H9 (cell line): ENCODE data around the gene TAF4. TPM values are rescaled to one million over a fixed set of nuclear protein-coding genes. Genes with fewer than 3 reads are reported as not detected.

Experiments
- DNase-seq: peaks from one replicate; pipeline ENCODE4 v3.0.0-alpha.2; 2017
- H2AFZ ChIP-seq: one replicate; pipeline ENCODE4 v1.6.1; 2013; ENCODE audit warnings: mild to moderate bottlenecking, low read length, control low read depth, moderate library complexity
- H2AK5ac ChIP-seq: 2 replicates; pipeline ENCODE4 v1.6.1; 2013; ENCODE audit warnings: low read length, control low read depth, mixed read lengths; ENCODE audit not compliant: insufficient read length
- H2BK120ac ChIP-seq: one replicate; pipeline ENCODE4 v1.6.1; 2013; ENCODE audit warnings: low read depth, mild to moderate bottlenecking, low read length, control low read depth, inconsistent platforms; ENCODE audit not compliant: poor library complexity, severe bottlenecking
- H2BK12ac ChIP-seq: 2 replicates; pipeline ENCODE4 v1.6.1; 2013; ENCODE audit warnings: low read length, control low read depth, mixed read lengths, low read depth; ENCODE audit not compliant: insufficient read length
- H2BK15ac ChIP-seq: 2 replicates; pipeline ENCODE4 v1.6.1; 2013; ENCODE audit warnings: low read depth, low read length, control low read depth
- H2BK20ac ChIP-seq: one replicate; pipeline ENCODE4 v1.6.1; 2013; ENCODE audit warnings: low read depth, mild to moderate bottlenecking, low read length, control low read depth, inconsistent platforms; ENCODE audit not compliant: poor library complexity, severe bottlenecking
- H2BK5ac ChIP-seq: 2 replicates; pipeline ENCODE4 v1.6.1; 2013; ENCODE audit warnings: low read length, control low read depth, mixed read lengths; ENCODE audit not compliant: insufficient read length
- H3K14ac ChIP-seq: 2 replicates; pipeline ENCODE4 v1.6.1; 2013; ENCODE audit warnings: low read length, control low read depth; ENCODE audit not compliant: insufficient read depth
- H3K18ac ChIP-seq: 2 replicates; pipeline ENCODE4 v1.6.1; 2013; ENCODE audit warnings: low read depth, mild to moderate bottlenecking, mixed read lengths, low read length, control low read depth; ENCODE audit not compliant: insufficient read length
- H3K23ac ChIP-seq: 2 replicates; pipeline ENCODE4 v1.6.1; 2013; ENCODE audit warnings: low read length, control low read depth, mixed read lengths, low read depth; ENCODE audit not compliant: insufficient read length
- H3K23me2 ChIP-seq: 2 replicates; pipeline ENCODE4 v1.6.1; 2013; ENCODE audit warnings: low read depth, mild to moderate bottlenecking, mixed read lengths, low read length, control low read depth; ENCODE audit not compliant: insufficient read length, poor library complexity, severe bottlenecking
- H3K27ac ChIP-seq: 2 replicates; pipeline ENCODE4 v1.5.1; 2013; ENCODE audit warnings: low read length, control low read depth, mixed read lengths, low read depth; ENCODE audit not compliant: insufficient read length
- H3K27me3 ChIP-seq: 2 replicates; pipeline ENCODE4 v1.6.1; 2013; ENCODE audit warnings: low read length, control low read depth, inconsistent platforms; ENCODE audit not compliant: insufficient read depth
- H3K4ac ChIP-seq: 2 replicates; pipeline ENCODE4 v1.6.1; 2013; ENCODE audit warnings: low read depth, mild to moderate bottlenecking, control low read depth, inconsistent platforms, low read length, moderate library complexity
- H3K4me1 ChIP-seq: 2 replicates; pipeline ENCODE4 v1.6.1; 2013; ENCODE audit warnings: low read length, control low read depth, inconsistent platforms; ENCODE audit not compliant: insufficient read depth
- H3K4me2 ChIP-seq: 2 replicates; pipeline ENCODE4 v1.6.1; 2013; ENCODE audit warnings: low read length, control low read depth, mixed read lengths; ENCODE audit not compliant: insufficient read length, insufficient read depth
- H3K56ac ChIP-seq: 2 replicates; pipeline ENCODE4 v1.6.1; 2013; ENCODE audit warnings: low read depth, mild to moderate bottlenecking, mixed read lengths, low read length, control low read depth; ENCODE audit not compliant: insufficient read length
- H3K79me1 ChIP-seq: 2 replicates; pipeline ENCODE4 v1.6.1; 2013; ENCODE audit warnings: low read depth, mild to moderate bottlenecking, moderate library complexity, low read length, control low read depth, inconsistent platforms; ENCODE audit not compliant: insufficient read depth, poor library complexity, severe bottlenecking
- H3K79me2 ChIP-seq: 2 replicates; pipeline ENCODE4 v1.6.1; 2013; ENCODE audit warnings: low read length, control low read depth, inconsistent platforms; ENCODE audit not compliant: insufficient read depth
- H3K9ac ChIP-seq: 2 replicates; pipeline ENCODE4 v1.6.1; 2013; ENCODE audit warnings: low read length, control low read depth, mixed read lengths; ENCODE audit not compliant: insufficient read length; ENCODE audit errors: extremely low read depth
- H3K9me3 ChIP-seq: one replicate; pipeline ENCODE4 v1.6.1; 2013; ENCODE audit warnings: low read depth, low read length, inconsistent platforms; ENCODE audit not compliant: control insufficient read depth
- H3T11ph ChIP-seq: one replicate; pipeline ENCODE4 v1.6.1; 2013; ENCODE audit warnings: mild to moderate bottlenecking, low read length, control low read depth, inconsistent platforms
- H4K20me1 ChIP-seq: one replicate; pipeline ENCODE4 v1.6.1; 2013; ENCODE audit not compliant: control insufficient read depth, insufficient read length, insufficient read depth
- H4K5ac ChIP-seq: 2 replicates; pipeline ENCODE4 v1.6.1; 2013; ENCODE audit warnings: low read depth, mild to moderate bottlenecking, mixed read lengths, low read length, control low read depth; ENCODE audit not compliant: insufficient read length
- H4K8ac ChIP-seq: replicated peaks from 2 replicates; pipeline ENCODE4 v1.6.1; 2013; ENCODE audit warnings: low read length, control low read depth, mixed read lengths, low read depth; ENCODE audit not compliant: insufficient read length
- H4K91ac ChIP-seq: 2 replicates; pipeline ENCODE4 v1.6.1; 2013; ENCODE audit warnings: low read depth, mild to moderate bottlenecking, moderate library complexity, mixed read lengths, low read length, control low read depth; ENCODE audit not compliant: insufficient read length
- H3K27ac Mint-ChIP-seq, 3 experiments: 2 replicates in 2 of 3; 3 replicates in 1 of 3; pipeline ENCODE4 v1.8.0; 2020 to 2021; ENCODE audit warnings: mixed read lengths in 3 of 3, mild to moderate bottlenecking in 1 of 3, moderate library complexity in 1 of 3
- H3K27me3 Mint-ChIP-seq: 2 replicates; pipeline ENCODE4 v1.8.0; 2021; ENCODE audit warnings: low read depth, mild to moderate bottlenecking, moderate library complexity, mixed read lengths
- H3K36me3 Mint-ChIP-seq, 3 experiments: 2 replicates in 2 of 3; 3 replicates in 1 of 3; pipeline ENCODE4 v1.8.0; 2020 to 2021; ENCODE audit warnings: low read depth in 3 of 3, mixed read lengths in 3 of 3; ENCODE audit not compliant: insufficient read depth in 1 of 3
- H3K4me1 Mint-ChIP-seq, 2 experiments: 2 replicates each; pipeline ENCODE4 v1.8.0; 2020; ENCODE audit warnings: mixed read lengths in 2 of 2
- H3K4me3 Mint-ChIP-seq, 2 experiments: 2 replicates in 1 of 2; 3 replicates in 1 of 2; pipeline ENCODE4 v1.8.0; 2020 to 2021; ENCODE audit warnings: mild to moderate bottlenecking in 2 of 2, mixed read lengths in 2 of 2, moderate library complexity in 1 of 2
- H3K9me3 Mint-ChIP-seq, 2 experiments: 2 replicates in 1 of 2; 3 replicates in 1 of 2; pipeline ENCODE4 v1.8.0; 2020; ENCODE audit warnings: mild to moderate bottlenecking in 2 of 2, mixed read lengths in 2 of 2, moderate library complexity in 1 of 2
- CTCF ChIP-seq: fragments of 200-600 bp; sonication (generic); conservative IDR thresholded peaks from 3 replicates; pipeline ENCODE4 v1.8.0; 2021; ENCODE audit warnings: antibody characterized with exemption, mild to moderate bottlenecking
- WGBS: extraction: QIAGEN DNeasy Blood & Tissue Kit; methylation state at CpG from one replicate; pipeline ENCODE4 v1.1.7; 2013; ENCODE audit warnings: missing lambda C conversion rate, low lambda C conversion rate, mixed read lengths; ENCODE audit not compliant: insufficient read length; ENCODE audit errors: extremely low coverage; 5-methylcytosine and 5-hydroxymethylcytosine counted together
- total RNA-seq: library from RNA; stranded (reverse); gene quantifications from 2 replicates; pipeline ENCODE4 v1.2.1, GENCODE V29; 2021

Gene TAF4
- total RNA-seq, 1 experiment from 2014 or later: 30.8 TPM

- no peak overlapping the region for H3K4me3 Mint-ChIP-seq
- H2BK5ac ChIP-seq: no peak overlapping the region
- H3K4me2 ChIP-seq: no peak overlapping the region
- H4K20me1 ChIP-seq: no peaks in the 10 kb centered on the region
- no peak overlapping the region for H2BK15ac ChIP-seq
- no peak overlapping the region for H2BK20ac ChIP-seq
- H2BK12ac ChIP-seq: no peak overlapping the region
- H3K23ac ChIP-seq: no peak overlapping the region
- WGBS: no CpG with 5 or more reads among the region's 17 CpGs
- H3K27ac ChIP-seq: no peak overlapping the region
- H2BK120ac ChIP-seq: no peak overlapping the region
- H4K5ac ChIP-seq: no peak overlapping the region
- H3K4ac ChIP-seq: no peak overlapping the region
- peaks cover 5 to 15% of the 10 kb centered on the region in 2 experiments for H3K4me1 Mint-ChIP-seq
- no peak for DNase-seq
- no peaks in the 10 kb centered on the region for H3K27me3 ChIP-seq
- no peak overlapping the region for H3K56ac ChIP-seq
- no peaks in the 10 kb centered on the region for H3K4me1 ChIP-seq
- no peaks in the 10 kb centered on the region for H3K9me3 ChIP-seq
- no peak overlapping the region for H4K8ac ChIP-seq
- no peaks in the 10 kb centered on the region for H3K23me2 ChIP-seq
- no peaks in the 10 kb centered on the region; the same call in 1 of the 2 replicates for H3K27me3 Mint-ChIP-seq
- H3K27ac Mint-ChIP-seq: no peak overlapping the region; a peak in 1 of 7 replicates
- no peak for TF ChIP-seq CTCF
- H2AK5ac ChIP-seq: no peak overlapping the region
- no peak overlapping the region for H3T11ph ChIP-seq
- H4K91ac ChIP-seq: no peak overlapping the region
- H3K79me2 ChIP-seq: no peaks in the 10 kb centered on the region
- H3K14ac ChIP-seq: no peak overlapping the region
- H3K9me3 Mint-ChIP-seq: peaks cover 1 to 2% of the 10 kb centered on the region in 2 experiments; a peak in 2 of 5 replicates
- peaks cover 0 to 2% (median 1%) of the 10 kb centered on the region in 3 experiments; a peak in 3 of 7 replicates for H3K36me3 Mint-ChIP-seq
- H3K18ac ChIP-seq: no peak overlapping the region
- H2AFZ ChIP-seq: no peak overlapping the region
- H3K9ac ChIP-seq: no peak overlapping the region
- no peaks in the 10 kb centered on the region for H3K79me1 ChIP-seq
Measured at GRCh38 chr20:61940491-61940890, 125.2 kb downstream of the TAF4 start.
